Smooth muscle cell (in vitro differentiated cells): ENCODE measurements around the gene AGBL1. TPM values are rescaled to one million over a fixed set of nuclear protein-coding genes. Genes with fewer than 3 reads are reported as not detected.

Experiments used
- DNase-seq: peaks from one replicate; lab custom pipeline; 2025; ENCODE audit not compliant: unreplicated experiment; lab: John Stamatoyannopoulos, UW
- H2AFZ ChIP-seq: fragments of 200-600 bp; sonication (generic); 2 replicates; pipeline ENCODE4 v1.6.0; 2016; ENCODE audit warnings: antibody characterized with exemption, low read depth, mild to moderate bottlenecking
- H3F3A ChIP-seq: fragments of 200-600 bp; sonication (generic); 2 replicates; pipeline ENCODE4 v1.6.0; 2017; ENCODE audit warnings: antibody characterized with exemption, low read depth
- H3K27ac ChIP-seq: fragments of 200-600 bp; sonication (generic); 2 replicates; pipeline ENCODE4 v1.5.1; 2016; ENCODE audit warnings: low read depth, mild to moderate bottlenecking
- H3K27me3 ChIP-seq: fragments of 200-600 bp; sonication (generic); 2 replicates; pipeline ENCODE4 v1.6.1; 2016; ENCODE audit warnings: low read depth, mild to moderate bottlenecking
- H3K36me3 ChIP-seq: fragments of 200-600 bp; sonication (generic); 2 replicates; pipeline ENCODE4 v1.5.1; 2016; ENCODE audit warnings: low read depth
- H3K4me1 ChIP-seq: fragments of 200-600 bp; sonication (generic); 2 replicates; pipeline ENCODE4 v1.5.1; 2016; ENCODE audit warnings: low read depth
- H3K4me2 ChIP-seq: fragments of 200-600 bp; sonication (generic); 2 replicates; pipeline ENCODE4 v1.6.0; 2016; ENCODE audit warnings: mild to moderate bottlenecking
- H3K4me3 ChIP-seq: fragments of 200-600 bp; sonication (generic); 2 replicates; pipeline ENCODE4 v1.5.1; 2016; ENCODE audit warnings: mild to moderate bottlenecking
- H3K79me2 ChIP-seq: fragments of 200-600 bp; sonication (generic); 2 replicates; pipeline ENCODE4 v1.6.0; 2016; ENCODE audit warnings: low read depth, mild to moderate bottlenecking
- H3K9ac ChIP-seq: fragments of 200-600 bp; sonication (generic); 2 replicates; pipeline ENCODE4 v1.6.0; 2016; ENCODE audit warnings: low read depth
- H3K9me3 ChIP-seq: fragments of 200-600 bp; sonication (generic); replicated peaks from 2 replicates; pipeline ENCODE4 v1.5.1; 2016; ENCODE audit warnings: low read depth
- H4K20me1 ChIP-seq: fragments of 200-600 bp; sonication (generic); 2 replicates; pipeline ENCODE4 v1.6.0; 2016; ENCODE audit warnings: low read depth
- WGBS: methylation state at CpG from one replicate; pipeline ENCODE4 v1.1.7; 2016; ENCODE audit warnings: low lambda C conversion rate; 5-methylcytosine and 5-hydroxymethylcytosine counted together
- polyA plus RNA-seq: library from polyadenylated mRNA; unstranded; fragments of >200 nt; fragmentation: Nextera tagmentation; extraction: Ambion mirVana; gene quantifications from 2 replicates; pipeline ENCODE4 v1.2.1, GENCODE V29; 2016
- total RNA-seq: library from RNA; depleted of rRNA; stranded (reverse); fragments of >200 nt; gene quantifications from 2 replicates; pipeline ENCODE4 v1.2.3, GENCODE V29; 2014
- TF ChIP-seq, protein P1 (sequence below): fragments of 200-600 bp; sonication (generic); IDR thresholded peaks from 2 replicates; pipeline ENCODE4 v1.5.1; 2017; ENCODE audit warnings: borderline replicate concordance, mild to moderate bottlenecking, antibody characterized with exemption; ENCODE audit not compliant: insufficient read depth, poor library complexity, severe bottlenecking

Gene AGBL1
- total and polyA plus RNA-seq, 2 experiments from 2014 or later, result not detected

DNA sequence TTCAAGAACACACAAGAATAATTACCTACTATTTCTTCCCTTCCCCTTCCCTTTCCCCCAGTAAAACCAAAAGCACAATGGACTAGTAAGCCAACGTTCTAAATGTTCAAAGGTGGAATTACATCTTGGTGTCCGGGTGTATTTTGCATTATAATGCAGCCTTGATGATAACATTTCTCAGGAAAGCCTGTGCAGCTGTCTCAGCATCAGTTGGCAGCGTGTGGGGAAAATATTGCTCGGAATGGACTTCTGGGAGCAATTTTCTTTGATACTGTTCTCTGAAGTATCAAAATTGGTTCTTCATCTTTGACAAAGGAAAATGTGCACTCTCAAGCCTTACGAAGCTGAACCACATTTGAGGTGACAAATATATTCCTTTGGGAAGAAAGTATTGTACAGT lies 198.9 kb downstream of the AGBL1 start:
- TF ChIP-seq, protein P1, sequence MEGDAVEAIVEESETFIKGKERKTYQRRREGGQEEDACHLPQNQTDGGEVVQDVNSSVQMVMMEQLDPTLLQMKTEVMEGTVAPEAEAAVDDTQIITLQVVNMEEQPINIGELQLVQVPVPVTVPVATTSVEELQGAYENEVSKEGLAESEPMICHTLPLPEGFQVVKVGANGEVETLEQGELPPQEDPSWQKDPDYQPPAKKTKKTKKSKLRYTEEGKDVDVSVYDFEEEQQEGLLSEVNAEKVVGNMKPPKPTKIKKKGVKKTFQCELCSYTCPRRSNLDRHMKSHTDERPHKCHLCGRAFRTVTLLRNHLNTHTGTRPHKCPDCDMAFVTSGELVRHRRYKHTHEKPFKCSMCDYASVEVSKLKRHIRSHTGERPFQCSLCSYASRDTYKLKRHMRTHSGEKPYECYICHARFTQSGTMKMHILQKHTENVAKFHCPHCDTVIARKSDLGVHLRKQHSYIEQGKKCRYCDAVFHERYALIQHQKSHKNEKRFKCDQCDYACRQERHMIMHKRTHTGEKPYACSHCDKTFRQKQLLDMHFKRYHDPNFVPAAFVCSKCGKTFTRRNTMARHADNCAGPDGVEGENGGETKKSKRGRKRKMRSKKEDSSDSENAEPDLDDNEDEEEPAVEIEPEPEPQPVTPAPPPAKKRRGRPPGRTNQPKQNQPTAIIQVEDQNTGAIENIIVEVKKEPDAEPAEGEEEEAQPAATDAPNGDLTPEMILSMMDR, result no peak
- 87% methylated on average over 5 of the region's 5 CpGs for WGBS
- H4K20me1 ChIP-seq, result no peaks in the 10 kb centered on the region
- H3K36me3 ChIP-seq, result no peaks in the 10 kb centered on the region
- DNase-seq, result no peak
- H3K79me2 ChIP-seq, result no peaks in the 10 kb centered on the region
- no peak overlapping the region for H3K4me2 ChIP-seq
- H3K4me1 ChIP-seq, result no peaks in the 10 kb centered on the region
- H3K27ac ChIP-seq, result no peak overlapping the region
- H2AFZ ChIP-seq, result no peak overlapping the region
- H3K9ac ChIP-seq, result no peak overlapping the region
- no peak overlapping the region for H3K4me3 ChIP-seq
- no peaks in the 10 kb centered on the region for H3K27me3 ChIP-seq
- H3K9me3 ChIP-seq, result no peaks in the 10 kb centered on the region
- no peaks in the 10 kb centered on the region for H3F3A ChIP-seq

DNA sequence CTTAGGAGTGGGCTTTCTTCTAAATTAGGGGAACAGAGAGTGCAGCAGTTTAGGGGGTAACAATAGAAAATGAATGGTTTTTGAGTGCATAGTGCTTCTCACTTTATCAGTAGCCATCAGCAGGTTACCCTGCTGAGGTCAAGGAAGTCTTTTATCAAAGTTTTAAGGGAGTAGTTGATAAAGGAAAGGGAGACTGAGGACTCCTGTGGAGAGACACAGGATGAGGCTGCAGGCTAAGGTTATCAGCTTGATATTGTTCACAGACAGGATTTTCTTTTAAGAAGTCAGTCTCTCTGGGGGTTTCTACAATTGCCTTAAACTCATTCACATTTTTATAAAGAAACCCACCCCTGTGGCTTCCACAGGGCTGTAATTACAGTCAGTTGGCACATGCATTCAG lies 205.0 kb downstream of the AGBL1 start:
- Histone ChIP-seq H4K20me1 (no peaks in the 10 kb centered on the region), H3K4me1 (no peaks in the 10 kb centered on the region), H3K9ac (no peak overlapping the region), H3K27ac (no peak overlapping the region), H3K4me3 (no peak overlapping the region), H2AFZ (no peak overlapping the region), H3K4me2 (no peak overlapping the region), H3F3A (no peaks in the 10 kb centered on the region), H3K27me3 (no peaks in the 10 kb centered on the region), H3K36me3 (no peaks in the 10 kb centered on the region), H3K79me2 (no peaks in the 10 kb centered on the region), H3K9me3 (no peaks in the 10 kb centered on the region)
- TF ChIP-seq, protein P1, result no peak
- DNase-seq, result no peak

DNA sequence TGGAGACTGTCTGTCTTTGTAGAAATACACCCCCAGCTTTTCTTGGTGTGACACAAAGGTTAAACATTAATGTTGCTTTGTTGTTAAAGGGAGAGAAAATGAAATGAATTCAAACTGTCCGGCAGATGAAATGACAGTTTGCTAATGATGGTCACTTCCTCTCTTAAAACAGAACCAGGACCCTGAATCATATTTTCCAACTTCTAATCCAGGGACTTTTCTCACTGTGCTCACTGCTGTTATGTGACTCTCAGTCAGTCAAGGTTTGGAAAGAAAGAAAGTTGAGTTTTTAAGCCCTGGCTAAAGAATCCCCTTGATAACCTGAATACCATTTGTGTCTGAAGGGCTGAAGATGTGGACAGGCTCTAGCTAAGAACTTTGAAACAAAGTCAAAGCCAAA lies 215.8 kb downstream of the AGBL1 start:
- Histone ChIP-seq H3K4me1 (no peaks in the 10 kb centered on the region), H3F3A (no peaks in the 10 kb centered on the region), H3K36me3 (no peaks in the 10 kb centered on the region), H3K27ac (no peak overlapping the region), H4K20me1 (no peaks in the 10 kb centered on the region), H3K9me3 (no peaks in the 10 kb centered on the region), H3K4me2 (no peak overlapping the region), H3K79me2 (no peaks in the 10 kb centered on the region), H3K4me3 (no peak overlapping the region), H3K27me3 (no peaks in the 10 kb centered on the region), H2AFZ (no peak overlapping the region), H3K9ac (no peak overlapping the region)
- 52% methylated on average over 1 of the region's 1 CpG for WGBS
- TF ChIP-seq, protein P1, result no peak
- no peak for DNase-seq

DNA sequence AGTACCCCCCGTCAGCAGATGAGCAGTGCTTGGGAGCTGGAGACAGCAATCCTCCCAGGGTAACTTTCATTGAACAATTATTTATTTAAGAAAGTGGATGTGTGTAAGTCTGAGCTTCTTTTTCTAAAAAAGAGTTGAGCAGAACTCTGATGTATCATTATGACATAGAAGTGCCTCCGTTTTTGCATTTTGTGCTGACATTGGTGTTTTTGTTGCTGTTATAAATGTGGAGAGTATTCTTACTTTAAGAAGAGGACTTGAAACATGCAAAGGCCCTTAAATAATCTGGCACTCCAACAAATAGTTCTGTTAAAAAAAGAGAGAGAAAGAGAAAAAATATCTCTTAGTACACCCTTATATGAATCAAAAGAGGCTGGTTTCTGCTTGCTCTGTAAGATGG lies 217.1 kb downstream of the AGBL1 start:
- Histone ChIP-seq H3K4me3 (no peak overlapping the region), H3K9me3 (no peaks in the 10 kb centered on the region), H3K4me1 (no peaks in the 10 kb centered on the region), H2AFZ (no peak overlapping the region), H3K27me3 (no peaks in the 10 kb centered on the region), H3F3A (no peaks in the 10 kb centered on the region), H3K79me2 (no peaks in the 10 kb centered on the region), H3K27ac (no peak overlapping the region), H3K4me2 (no peak overlapping the region), H3K36me3 (no peaks in the 10 kb centered on the region), H4K20me1 (no peaks in the 10 kb centered on the region), H3K9ac (no peak overlapping the region)
- TF ChIP-seq, protein P1, result no peak
- DNase-seq, result no peak
- WGBS, result 95% methylated on average over 2 of the region's 2 CpGs
